GF-D8 (cell line): ENCODE measurements around the gene MYOM1.
"Not testable (repeated sequence)": the region's sequence is repeated elsewhere in the genome, so short reads cannot be mapped to it uniquely, and the experiment has no call there.

Source experiments
- DNase-seq: peaks from one replicate; lab custom pipeline; 2025; lab: John Stamatoyannopoulos, UW

Gene MYOM1

DNA sequence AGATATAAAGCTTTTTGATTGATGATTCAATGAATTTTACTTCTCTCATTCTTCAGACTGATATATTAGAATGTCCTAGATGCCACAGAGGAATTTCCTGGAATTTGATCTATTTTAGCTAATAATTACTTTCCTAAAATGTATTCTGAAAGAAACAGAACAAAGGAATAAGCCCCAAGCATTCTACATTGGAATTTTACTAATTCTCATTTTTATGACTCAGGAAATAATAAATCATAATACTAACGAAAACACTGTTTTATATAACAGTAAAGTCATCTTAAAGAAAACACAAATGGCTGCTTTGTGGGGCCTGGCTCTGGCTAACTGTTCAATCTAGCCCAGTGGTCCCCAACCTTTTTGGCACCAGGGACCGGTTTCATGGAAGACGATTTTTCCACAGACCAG is 138.2 kb downstream of the MYOM1 start:
- DNase-seq: no peak

DNA sequence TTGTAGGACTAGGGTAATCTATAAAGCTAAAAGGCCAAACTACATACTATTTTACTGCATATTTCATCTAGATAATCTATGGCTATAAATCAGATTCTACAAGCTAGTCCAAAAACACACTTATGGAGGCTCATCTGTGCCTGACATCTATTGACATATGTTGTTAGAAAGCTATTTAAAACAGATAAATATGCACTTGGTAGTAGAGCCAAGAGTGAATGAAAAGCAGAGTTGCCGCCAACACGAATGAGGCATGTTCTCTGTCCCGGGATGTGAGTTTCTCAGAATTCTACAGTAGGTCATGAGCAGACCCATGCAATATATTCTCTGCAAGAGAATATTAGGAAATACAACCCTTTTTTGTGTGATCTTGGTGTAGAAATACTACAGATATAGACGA is 140.1 kb downstream of the MYOM1 start:
- no peak for DNase-seq

DNA sequence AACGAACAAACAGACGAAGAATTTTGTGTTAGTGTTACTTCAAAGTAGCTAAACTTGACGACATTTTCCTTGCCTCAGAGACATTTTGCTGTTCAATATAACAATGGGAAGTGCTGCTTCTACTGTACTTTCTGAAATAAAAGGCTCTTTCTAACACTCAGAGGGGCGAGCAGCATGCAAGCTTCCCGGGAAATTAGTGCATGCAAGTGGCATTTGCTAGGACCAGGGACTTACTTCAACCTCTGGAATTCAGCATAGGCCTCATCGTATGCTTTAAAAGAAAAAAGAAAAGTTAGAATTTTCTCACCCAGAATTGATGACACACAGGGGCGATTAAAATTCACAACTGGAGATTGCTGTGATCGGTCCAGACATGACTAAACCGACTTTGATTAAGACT is 144.3 kb downstream of the MYOM1 start:
- DNase-seq: no peak

DNA sequence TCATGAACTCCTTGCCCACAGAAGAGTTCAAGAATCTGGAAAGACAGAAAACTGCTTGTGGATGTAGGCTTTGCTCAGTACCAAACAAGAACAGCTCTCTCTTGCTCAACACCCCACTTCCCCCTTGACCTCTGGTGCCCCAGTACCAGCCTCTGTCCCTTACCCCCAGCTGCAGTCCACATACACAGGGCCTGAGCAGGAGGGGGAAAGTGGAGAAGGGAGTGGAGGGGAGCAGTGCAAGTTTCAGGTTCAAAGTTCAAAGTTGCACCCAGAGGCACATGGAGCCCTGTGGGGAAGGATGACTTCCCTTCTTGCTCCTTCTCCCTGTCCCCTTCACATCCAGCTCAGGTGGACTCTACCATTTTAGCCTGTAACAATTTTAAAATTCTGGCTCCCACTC is 145.7 kb downstream of the MYOM1 start:
- peak; percentile 58 for DNase-seq

DNA sequence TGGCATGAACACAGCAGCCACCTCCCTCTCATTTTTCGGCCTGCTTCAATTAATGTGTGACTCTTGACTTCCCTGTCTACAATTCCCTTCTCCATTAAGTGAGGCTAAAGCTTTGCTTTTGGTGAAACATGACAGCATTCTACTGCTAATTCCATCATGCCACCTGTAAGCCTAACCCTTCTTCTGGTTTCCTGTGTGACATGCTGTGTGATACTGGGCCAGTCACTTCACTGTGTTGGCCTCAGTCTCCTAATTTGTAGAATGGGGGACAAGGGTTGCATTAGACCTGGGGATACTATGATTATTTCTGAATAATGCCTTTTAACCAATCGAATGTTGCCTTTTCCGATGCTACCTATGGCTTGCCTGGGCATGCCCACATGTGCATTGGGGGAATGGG is 146.4 kb downstream of the MYOM1 start:
- not testable (repeated sequence) for DNase-seq

DNA sequence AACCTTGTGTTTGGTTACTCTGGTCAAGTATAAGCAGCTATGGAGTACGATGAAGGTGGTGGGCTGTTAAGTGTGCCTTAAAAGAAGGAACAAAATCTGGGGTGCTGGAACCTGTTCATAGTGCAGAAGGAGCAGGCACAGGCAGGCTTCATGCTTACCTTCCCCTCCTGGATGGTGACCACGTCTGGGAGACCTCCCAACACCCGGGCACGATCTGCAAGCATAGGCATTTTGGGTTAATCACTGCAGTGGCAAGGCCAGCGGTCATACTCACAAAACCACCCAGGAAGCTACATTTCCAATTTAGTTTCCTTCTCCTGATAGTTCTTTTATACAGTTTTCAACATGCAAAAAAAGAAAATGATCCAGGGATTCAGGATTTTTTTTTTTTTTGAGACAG is 148.1 kb downstream of the MYOM1 start:
- no peak for DNase-seq

DNA sequence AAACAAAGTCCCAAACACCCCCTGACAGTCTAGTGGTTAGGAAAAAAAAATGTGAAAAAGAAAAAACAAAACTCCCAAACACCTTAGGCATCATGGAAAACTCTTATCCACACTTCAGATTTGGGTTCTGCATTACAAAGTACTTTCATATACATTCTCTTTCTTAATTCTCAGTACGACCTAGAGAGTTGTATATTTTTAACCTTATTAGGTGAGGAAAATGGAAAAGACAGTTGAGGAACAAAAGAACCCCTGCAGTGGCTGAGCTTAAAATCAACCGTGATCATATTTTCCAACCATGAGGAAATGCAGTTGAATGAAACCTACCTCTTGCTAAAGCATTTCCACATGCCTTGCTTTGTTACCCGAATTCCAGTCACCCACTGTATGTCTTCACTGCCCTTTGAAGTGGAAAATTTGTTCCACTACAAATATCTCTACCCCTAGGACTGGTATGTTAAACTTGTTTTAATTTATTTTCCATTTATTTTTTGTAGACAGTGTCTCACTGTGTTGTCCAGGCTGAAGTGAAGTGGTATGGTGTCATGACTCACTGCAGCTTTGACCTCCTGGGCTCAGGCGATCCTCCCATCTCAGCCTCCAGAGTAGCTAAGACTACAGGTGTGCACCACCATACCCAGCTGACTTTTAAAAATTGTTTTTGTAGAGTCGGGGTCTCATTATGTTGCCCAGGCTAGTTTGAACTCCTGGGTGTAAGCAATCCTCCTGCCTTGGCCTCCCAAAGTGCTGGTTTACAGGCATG is 149.9 kb downstream of the MYOM1 start:
- DNase-seq: peak; percentile 46

DNA sequence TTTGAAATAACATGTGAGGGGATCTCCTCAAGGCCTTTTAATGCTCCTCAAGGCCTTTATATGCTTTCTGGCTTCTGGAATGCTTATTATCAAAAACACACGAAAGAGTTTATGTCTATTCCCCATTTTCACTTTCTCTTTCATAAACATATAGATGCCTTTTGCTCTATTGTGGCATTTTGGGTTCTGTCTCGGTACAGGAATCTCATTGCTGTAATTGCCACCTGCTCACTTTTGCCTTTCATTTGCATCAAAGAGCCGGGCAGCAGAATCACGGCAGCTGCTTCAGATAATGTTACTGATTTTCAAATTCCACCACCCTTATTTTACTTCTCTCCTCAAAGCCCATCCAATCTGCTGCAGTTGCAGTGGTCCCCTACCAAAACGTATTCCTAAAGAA is 152.0 kb downstream of the MYOM1 start:
- DNase-seq: no peak

DNA sequence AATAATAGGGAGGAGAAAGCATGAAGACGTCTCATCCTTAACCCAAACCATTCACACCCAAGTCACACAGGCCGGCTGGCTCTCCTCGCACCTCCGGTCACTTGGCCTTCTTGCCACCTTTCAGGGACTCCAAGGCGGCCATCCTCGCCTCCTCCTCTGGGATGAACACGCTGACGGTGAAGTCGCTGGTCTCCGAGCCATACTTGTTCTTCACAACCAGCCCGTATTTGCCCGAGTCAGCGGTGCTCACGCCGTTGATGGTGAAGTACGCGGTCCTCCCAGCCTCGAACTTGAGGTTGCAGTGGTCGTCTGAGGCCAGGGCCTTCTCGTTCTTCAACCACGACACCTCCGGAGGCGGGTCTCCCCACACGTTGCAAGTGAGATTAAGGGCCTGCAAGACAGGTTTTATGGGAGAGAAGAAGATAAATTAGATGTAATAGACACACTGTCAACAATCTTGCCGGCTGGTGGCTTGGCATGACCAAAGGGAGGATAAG is 152.6 kb downstream of the MYOM1 start:
- no peak for DNase-seq

DNA sequence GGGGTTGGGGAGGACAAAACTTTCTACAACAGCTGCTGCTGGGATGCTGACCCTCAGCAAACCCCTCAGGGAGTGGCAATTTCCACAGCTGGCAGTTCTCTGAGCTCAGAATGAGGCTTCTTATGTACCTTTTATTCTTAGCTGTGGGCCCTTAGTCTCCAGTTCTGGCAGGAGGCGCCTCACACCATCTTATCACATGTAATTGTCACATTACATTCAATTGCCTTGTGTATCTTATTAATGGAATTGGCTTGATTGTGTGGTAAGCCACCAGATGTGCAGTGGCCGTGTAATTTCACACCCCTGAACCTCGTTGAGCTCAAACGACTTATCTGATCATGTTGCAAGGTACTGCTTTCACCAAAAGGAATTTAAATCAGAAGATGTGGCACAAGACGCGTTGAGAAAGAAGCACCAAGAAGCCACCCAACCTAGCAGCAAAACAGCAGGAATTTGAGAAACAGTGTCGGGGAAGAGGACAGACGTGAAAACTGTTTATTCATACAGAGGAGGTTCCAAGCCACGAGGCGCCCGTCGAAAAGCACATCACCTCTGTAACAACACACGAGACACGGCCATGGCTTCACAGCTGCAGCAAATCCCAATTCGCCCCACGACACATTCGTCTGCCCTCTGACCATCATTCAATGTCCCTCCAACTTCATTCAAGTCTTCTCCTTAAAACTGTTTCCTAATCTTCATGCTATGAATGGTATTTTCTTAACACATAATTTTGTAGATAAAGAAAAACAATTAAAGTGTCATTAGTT is 153.2 kb downstream of the MYOM1 start:
- peak; percentile 22 for DNase-seq

DNA sequence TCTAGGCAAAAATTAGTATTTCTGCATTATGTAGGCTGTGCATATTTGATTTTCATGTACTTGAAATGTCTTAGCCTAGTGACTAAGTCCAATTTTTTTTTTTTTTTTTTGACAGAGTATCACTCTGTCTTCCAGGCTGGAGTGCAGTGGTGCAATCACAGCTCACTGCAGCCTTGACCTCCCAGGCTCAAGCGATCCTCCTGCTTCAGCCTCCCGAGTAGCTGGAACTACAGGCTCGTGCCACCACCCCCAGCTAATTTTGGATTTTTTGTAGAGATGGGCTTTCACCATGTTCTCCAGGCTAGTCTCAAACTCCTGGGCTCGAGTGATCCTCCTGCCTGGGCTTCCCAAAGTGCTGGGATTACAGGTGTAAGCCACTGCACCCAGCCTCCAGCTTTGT is 156.0 kb downstream of the MYOM1 start:
- not testable (repeated sequence) for DNase-seq

DNA sequence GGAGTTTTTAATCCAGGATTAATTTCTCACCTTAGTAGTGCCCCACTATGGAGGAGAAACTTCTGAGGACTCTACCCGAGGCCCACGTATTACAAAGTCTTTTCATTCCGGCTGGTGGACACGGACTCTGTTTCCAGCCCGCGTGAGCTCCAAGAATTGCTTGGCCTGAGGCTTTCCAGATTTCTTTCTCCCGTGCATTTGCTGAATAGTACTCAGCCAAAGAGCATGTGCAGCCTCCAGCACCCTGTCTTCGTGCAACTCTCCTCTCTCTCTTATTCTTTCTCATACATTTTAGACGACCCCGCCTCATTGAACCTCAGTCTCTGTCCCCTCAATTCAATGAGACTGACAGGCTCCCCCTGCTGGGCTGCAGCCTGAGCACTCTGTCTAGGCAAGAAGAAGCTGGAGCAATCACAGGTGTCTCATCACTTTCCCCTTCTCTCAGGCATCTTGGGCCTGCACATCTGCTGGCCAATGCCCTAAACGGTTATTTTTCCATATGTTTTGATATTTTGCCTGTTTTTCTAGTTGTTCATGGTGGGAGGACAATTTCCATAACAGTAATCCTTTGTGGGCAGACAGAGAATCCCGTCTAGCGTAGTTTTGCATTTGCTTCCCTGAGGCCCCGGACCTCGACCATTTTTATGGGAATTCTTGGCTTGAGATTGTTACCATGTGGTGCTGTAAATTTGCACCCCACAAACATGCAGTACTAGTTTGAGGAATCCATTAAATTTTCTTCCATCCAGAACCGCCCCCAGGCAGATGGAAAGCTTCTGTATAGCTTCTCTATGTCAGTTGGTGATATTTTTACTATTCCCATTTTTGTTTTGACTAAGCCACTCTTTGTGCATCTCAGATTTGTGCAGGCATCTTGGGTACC is 156.7 kb downstream of the MYOM1 start:
- DNase-seq: peak; percentile 67

DNA sequence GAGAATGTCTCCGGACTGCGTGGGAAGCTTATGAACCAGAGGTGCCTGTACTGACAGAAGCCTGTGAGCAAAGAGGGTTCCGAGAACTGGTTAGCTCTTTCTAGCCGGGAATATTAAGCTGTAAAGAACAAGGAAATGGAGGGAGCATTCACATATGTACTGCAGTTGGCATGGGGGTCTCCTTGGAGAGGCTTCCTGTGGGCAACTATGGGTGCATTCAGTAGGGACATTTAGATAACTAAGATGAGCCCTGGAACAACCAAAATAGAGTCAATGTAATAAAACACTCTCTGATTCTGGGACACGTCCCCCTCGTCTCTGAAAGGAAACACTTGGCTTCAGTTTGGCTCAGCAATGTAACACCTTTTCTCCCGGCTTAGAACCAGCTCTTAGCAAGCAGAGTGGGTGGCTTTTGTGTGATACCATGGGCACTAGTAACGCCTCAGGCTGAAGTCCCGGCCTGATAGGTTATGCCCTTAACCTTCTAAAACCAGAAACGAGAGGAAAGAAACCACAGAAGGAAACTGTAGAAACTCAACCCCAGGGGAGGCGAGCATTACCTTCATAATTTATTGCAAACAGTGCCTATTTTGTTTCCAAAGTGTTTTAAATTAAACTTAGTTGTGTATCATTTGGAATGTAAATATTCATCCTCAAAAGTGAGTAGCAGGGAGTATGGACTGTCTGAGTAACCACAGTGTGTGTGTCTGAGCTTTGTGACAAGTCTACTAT is 158.0 kb downstream of the MYOM1 start:
- DNase-seq: peak; percentile 67

DNA sequence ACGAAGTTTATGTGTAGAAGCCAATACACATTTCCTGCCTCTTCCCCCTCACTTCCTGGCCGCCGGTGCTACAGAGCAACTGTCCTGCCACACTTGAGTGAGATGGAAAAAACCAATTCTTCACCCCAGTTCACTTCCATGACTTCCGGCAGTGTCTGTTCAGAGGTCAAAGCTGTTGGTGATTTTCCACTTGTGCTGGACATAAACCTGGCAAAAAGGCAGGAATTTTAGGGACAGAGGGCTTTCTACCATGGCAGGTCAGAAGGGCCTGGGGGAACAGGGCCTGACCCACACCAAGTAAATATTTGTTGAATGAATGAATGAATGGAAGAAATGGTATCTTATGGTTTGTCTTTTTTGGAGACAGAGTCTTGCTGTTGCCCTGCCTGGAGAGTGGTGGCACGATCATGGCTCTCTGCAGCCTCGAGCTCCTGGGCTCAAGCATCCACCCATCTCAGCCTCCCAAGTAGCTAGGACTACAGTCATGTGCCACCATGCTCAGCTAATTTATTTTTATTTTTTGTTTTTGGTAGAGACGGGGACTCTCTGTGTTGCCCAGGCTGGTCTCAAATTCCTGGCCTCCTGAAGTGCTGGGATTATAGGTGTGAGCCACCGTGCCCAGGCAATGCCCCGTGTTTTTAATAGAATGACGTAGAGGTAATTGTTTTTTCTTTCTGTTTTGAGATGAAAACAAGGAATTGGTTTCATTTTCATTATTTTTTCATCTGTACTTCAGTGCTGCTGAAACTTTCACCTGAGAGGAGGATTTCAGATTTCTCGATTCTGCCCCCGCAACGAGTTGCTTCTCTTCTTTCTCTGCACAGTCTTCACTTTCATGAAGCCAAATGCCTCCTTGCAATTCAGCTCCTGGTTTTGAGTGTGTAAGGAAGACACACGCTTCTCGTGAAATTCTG is 158.8 kb downstream of the MYOM1 start:
- DNase-seq: peak; percentile 79

DNA sequence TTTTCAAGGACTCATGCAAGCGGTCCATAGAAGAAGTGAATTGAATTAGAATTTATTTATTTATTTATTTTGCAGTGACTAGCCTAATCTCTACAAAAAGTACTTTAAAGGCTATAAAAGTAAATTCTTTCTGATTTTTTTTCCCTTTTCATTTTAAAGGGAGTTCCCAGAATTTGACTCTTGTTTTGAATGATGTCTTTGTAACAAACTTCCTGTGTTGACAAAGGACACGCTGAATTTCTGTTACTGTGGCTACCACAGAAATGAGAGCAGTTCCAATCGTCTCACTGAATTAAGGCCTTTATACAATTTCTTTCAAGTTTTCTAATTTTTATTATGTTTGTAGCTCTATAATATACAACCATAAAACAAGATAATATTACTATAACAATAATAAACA is 160.5 kb downstream of the MYOM1 start:
- DNase-seq: no peak

DNA sequence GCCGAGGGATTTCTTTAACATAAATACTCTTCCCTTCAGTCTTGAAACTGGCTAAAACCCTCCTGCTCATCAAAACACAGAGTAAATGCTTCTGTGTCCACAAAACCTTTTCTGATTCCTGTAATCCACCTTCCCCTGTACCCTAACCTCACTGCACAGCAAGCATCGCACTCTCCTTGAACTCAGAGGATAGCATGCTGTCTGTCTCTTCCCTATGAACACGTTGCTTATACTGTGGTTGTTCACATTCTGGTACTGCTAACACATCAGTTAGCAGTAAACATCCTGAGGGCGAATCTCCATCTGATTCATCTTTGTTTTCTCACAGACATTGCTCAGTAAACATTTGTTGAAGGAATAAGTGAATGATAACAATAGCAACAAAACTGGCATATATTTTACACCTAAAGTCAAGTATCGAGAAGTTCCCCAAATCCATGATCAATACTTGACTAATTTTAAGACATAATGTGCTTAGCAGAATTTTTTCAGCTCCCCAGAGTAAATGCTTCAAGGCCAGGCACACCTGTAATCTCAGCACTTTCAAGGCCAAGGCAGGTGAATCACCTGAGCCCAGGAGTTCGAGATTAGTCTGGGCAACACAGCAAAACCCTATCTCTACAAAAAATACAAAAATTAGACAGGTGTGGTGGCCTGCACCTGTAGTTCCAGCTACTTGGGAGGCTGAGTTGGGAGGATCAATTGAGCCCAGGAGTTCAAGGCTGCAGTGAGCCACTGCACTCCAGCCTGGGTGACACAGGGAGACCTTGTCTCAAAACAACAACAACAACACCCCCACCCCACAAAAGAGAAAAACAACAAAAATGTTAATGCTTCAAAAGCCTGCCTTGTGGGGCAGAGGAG is 161.2 kb downstream of the MYOM1 start:
- no peak for DNase-seq

DNA sequence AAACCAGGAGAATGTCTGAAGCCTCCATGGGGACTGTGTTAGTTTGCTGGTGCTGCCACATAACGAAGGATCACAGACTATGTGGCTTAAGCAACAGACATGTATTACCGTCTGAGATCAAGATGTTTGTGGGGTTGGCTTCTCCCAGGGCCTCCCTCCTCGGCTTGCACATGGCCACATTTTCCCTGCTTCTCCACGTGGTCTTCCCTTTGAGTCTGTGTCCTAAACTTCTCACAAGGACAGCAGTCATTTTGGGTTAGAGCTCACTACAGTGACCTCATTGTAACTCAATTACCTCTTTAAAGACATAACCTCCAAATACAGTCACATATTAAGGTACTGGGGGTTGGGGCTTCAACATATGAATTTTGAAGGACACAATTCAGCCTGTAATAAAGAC is 162.2 kb downstream of the MYOM1 start:
- no peak for DNase-seq

DNA sequence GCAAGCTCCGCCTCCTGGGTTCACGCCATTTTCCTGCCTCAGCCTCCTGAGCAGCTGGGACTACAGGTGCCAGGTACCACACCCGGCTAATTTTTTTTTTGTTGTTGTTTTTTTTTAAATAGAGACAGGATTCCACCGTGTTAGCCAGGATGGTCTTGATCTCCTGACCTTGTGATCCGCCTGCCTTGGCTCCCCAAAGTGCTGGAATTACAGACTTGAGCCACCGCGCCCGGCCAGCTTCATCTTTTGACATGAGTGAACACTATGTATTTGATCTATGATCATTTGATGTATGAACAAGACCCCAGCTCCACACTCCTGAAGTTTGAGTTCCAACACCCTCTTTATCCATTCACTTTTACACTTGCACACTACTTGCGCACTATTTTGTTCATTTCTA is 163.5 kb downstream of the MYOM1 start:
- no peak for DNase-seq

DNA sequence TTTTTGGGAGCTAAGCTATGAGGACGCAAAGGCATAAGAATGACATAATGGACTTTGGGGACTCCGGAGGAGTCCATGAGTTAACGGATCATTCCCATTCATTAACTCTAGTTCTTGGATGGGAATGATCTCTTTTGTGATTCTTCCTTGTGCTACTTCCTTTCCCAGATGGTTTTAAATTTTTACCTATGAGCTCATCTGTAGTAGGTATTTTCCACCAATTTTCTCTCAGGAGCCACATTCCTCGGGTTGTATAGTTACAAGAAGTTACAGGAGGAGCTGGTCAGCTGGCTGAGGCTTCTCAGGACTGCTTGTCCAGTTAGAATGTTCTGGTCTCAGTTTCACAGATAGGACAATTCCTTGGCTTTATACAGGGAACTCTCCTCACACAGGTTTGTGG is 164.0 kb downstream of the MYOM1 start:
- no peak for DNase-seq
